Measurements from ENCODE around the gene PTPRR.

The PTPRR gene

GRCh38 chr12:70890895-70891832 is 29.4 kb downstream of the PTPRR start:
- Histone ChIP-seq H3K4me3 (replicated peaks; ENCODE audit: low read depth, low read length) (no peak overlapping the region), H3K27me3 (replicated peaks; ENCODE audit: control insufficient read depth, insufficient read depth, low read length) (no peaks in the 10 kb centered on the region), H3K36me3 (ENCODE audit: control insufficient read depth, insufficient read depth, low read length) (no peaks in the 10 kb centered on the region)
- no peak for DNase-seq (ENCODE audit: extremely low read depth, insufficient read length)
- TF ChIP-seq CTCF (IDR thresholded peaks at IDR 0.05; ENCODE audit: insufficient read depth, low read length, poor library complexity, severe bottlenecking): no peak

GRCh38 chr12:70885956-70886355 is 34.6 kb downstream of the PTPRR start:
- H3K27me3 ChIP-seq (replicated peaks; ENCODE audit: control insufficient read depth, insufficient read depth, low read length): no peaks in the 10 kb centered on the region
- DNase-seq (ENCODE audit: extremely low read depth, insufficient read length): no peak
- H3K4me3 ChIP-seq (replicated peaks; ENCODE audit: low read depth, low read length): no peak overlapping the region
- no peak for TF ChIP-seq CTCF (IDR thresholded peaks at IDR 0.05; ENCODE audit: insufficient read depth, low read length, poor library complexity, severe bottlenecking)
- no peaks in the 10 kb centered on the region for H3K36me3 ChIP-seq (ENCODE audit: control insufficient read depth, insufficient read depth, low read length)

- TF ChIP-seq CTCF (IDR thresholded peaks at IDR 0.05; ENCODE audit: insufficient read depth, low read length, poor library complexity, severe bottlenecking): no peak
- Histone ChIP-seq H3K36me3 (ENCODE audit: control insufficient read depth, insufficient read depth, low read length) (no peaks in the 10 kb centered on the region), H3K4me3 (replicated peaks; ENCODE audit: low read depth, low read length) (no peak overlapping the region), H3K27me3 (replicated peaks; ENCODE audit: control insufficient read depth, insufficient read depth, low read length) (no peaks in the 10 kb centered on the region)
- DNase-seq (ENCODE audit: extremely low read depth, insufficient read length): no peak
Measured at GRCh38 chr12:70883855-70884254, 36.7 kb downstream of the PTPRR start.

- DNase-seq (ENCODE audit: extremely low read depth, insufficient read length): no peak
- Histone ChIP-seq H3K27me3 (replicated peaks; ENCODE audit: control insufficient read depth, insufficient read depth, low read length) (no peaks in the 10 kb centered on the region), H3K36me3 (ENCODE audit: control insufficient read depth, insufficient read depth, low read length) (no peaks in the 10 kb centered on the region), H3K4me3 (replicated peaks; ENCODE audit: low read depth, low read length) (no peak overlapping the region)
- TF ChIP-seq CTCF (IDR thresholded peaks at IDR 0.05; ENCODE audit: insufficient read depth, low read length, poor library complexity, severe bottlenecking): no peak
Measured at GRCh38 chr12:70880744-70881143, 39.8 kb downstream of the PTPRR start.

GRCh38 chr12:70876952-70877351 is 43.6 kb downstream of the PTPRR start:
- no peak for DNase-seq (ENCODE audit: extremely low read depth, insufficient read length)
- no peak for TF ChIP-seq CTCF (IDR thresholded peaks at IDR 0.05; ENCODE audit: insufficient read depth, low read length, poor library complexity, severe bottlenecking)
- H3K27me3 ChIP-seq (replicated peaks; ENCODE audit: control insufficient read depth, insufficient read depth, low read length): no peaks in the 10 kb centered on the region

More at GRCh38 chr12:70876952-70877351, 43.6 kb downstream of the PTPRR start:
- Histone ChIP-seq H3K4me3 (replicated peaks; ENCODE audit: low read depth, low read length) (no peak overlapping the region), H3K36me3 (ENCODE audit: control insufficient read depth, insufficient read depth, low read length) (no peaks in the 10 kb centered on the region)
